ENCODE data around the gene MAPK13. TPM values are rescaled to one million over a fixed set of nuclear protein-coding genes. Genes with fewer than 3 reads are reported as not detected.

MAPK13 gene
- total and polyA plus RNA-seq, 2 donors: 5.6 to 7.9 TPM

- Histone ChIP-seq H3K4me1 (ENCODE audit: insufficient read depth) (no peaks in the 10 kb centered on the region), H3K36me3 (ENCODE audit: insufficient read depth) (no peaks in the 10 kb centered on the region), H3K4me3 (ENCODE audit: low read depth, low read length) (no peak overlapping the region), H3K27ac (ENCODE audit: low read depth) (no peak overlapping the region)
- 96% methylated on average over 2 of the region's 2 CpGs for WGBS
- no peak for DNase-seq (ENCODE audit: extremely low spot score)
Observed at GRCh38 chr6:36169023-36170007, 39.0 kb downstream of the MAPK13 start.

GRCh38 chr6:36170704-36171103, 40.4 kb downstream of the MAPK13 start:
- 98% methylated on average over 2 of the region's 2 CpGs for WGBS
- H3K4me3 ChIP-seq (ENCODE audit: low read depth, low read length): no peak overlapping the region
- no peak for DNase-seq (ENCODE audit: extremely low spot score)

GRCh38 chr6:36171573-36171972, 41.3 kb downstream of the MAPK13 start:
- Histone ChIP-seq H3K4me3 (ENCODE audit: low read depth, low read length) (no peak overlapping the region), H3K36me3 (ENCODE audit: insufficient read depth) (no peaks in the 10 kb centered on the region), H3K27ac (ENCODE audit: low read depth) (no peak overlapping the region), H3K4me1 (ENCODE audit: insufficient read depth) (no peaks in the 10 kb centered on the region)
- WGBS: 45% methylated on average over 2 of the region's 2 CpGs
- DNase-seq (ENCODE audit: extremely low spot score): no peak

More at GRCh38 chr6:36170704-36171103, 40.4 kb downstream of the MAPK13 start:
- Histone ChIP-seq H3K4me1 (ENCODE audit: insufficient read depth) (no peaks in the 10 kb centered on the region), H3K36me3 (ENCODE audit: insufficient read depth) (no peaks in the 10 kb centered on the region), H3K27ac (ENCODE audit: low read depth) (no peak overlapping the region)

GRCh38 chr6:36177166-36177565, 46.9 kb downstream of the MAPK13 start:
- no peaks in the 10 kb centered on the region for H3K36me3 ChIP-seq (ENCODE audit: insufficient read depth)
- no peak overlapping the region for H3K4me3 ChIP-seq (ENCODE audit: low read depth, low read length)
- no peaks in the 10 kb centered on the region for H3K4me1 ChIP-seq (ENCODE audit: insufficient read depth)
- H3K27ac ChIP-seq (ENCODE audit: low read depth): no peak overlapping the region
- DNase-seq (ENCODE audit: extremely low spot score): no peak

- no peak for DNase-seq (ENCODE audit: extremely low spot score)
- no peaks in the 10 kb centered on the region for H3K4me1 ChIP-seq (ENCODE audit: insufficient read depth)
- no peak overlapping the region for H3K27ac ChIP-seq (ENCODE audit: low read depth)
- H3K4me3 ChIP-seq (ENCODE audit: low read depth, low read length): no peak overlapping the region
- no peaks in the 10 kb centered on the region for H3K36me3 ChIP-seq (ENCODE audit: insufficient read depth)
Observed at GRCh38 chr6:36178544-36178943, 48.2 kb downstream of the MAPK13 start.

GRCh38 chr6:36180126-36180525, 49.8 kb downstream of the MAPK13 start:
- Histone ChIP-seq H3K27ac (ENCODE audit: low read depth) (no peak overlapping the region), H3K4me3 (ENCODE audit: low read depth, low read length) (no peak overlapping the region), H3K36me3 (ENCODE audit: insufficient read depth) (no peaks in the 10 kb centered on the region), H3K4me1 (ENCODE audit: insufficient read depth) (no peaks in the 10 kb centered on the region)
- 96% methylated on average over 1 of the region's 1 CpG for WGBS
- DNase-seq (ENCODE audit: extremely low spot score): no peak

- Histone ChIP-seq H3K27ac (ENCODE audit: low read depth) (no peak overlapping the region), H3K4me1 (ENCODE audit: insufficient read depth) (no peaks in the 10 kb centered on the region), H3K36me3 (ENCODE audit: insufficient read depth) (no peaks in the 10 kb centered on the region), H3K4me3 (ENCODE audit: low read depth, low read length) (no peak overlapping the region)
- no peak for DNase-seq (ENCODE audit: extremely low spot score)
Observed at GRCh38 chr6:36184311-36184710, 54.0 kb downstream of the MAPK13 start.

GRCh38 chr6:36186199-36186598, 55.9 kb downstream of the MAPK13 start:
- no peak for DNase-seq (ENCODE audit: extremely low spot score)
- WGBS: 90% methylated on average over 2 of the region's 2 CpGs
- H3K36me3 ChIP-seq (ENCODE audit: insufficient read depth): no peaks in the 10 kb centered on the region
- no peaks in the 10 kb centered on the region for H3K4me1 ChIP-seq (ENCODE audit: insufficient read depth)
- no peak overlapping the region for H3K27ac ChIP-seq (ENCODE audit: low read depth)
- no peak overlapping the region for H3K4me3 ChIP-seq (ENCODE audit: low read depth, low read length)

- WGBS: 81% methylated on average over 2 of the region's 2 CpGs
- Histone ChIP-seq H3K4me3 (ENCODE audit: low read depth, low read length) (no peak overlapping the region), H3K4me1 (ENCODE audit: insufficient read depth) (no peaks in the 10 kb centered on the region), H3K27ac (ENCODE audit: low read depth) (no peak overlapping the region), H3K36me3 (ENCODE audit: insufficient read depth) (no peaks in the 10 kb centered on the region)
- DNase-seq (ENCODE audit: extremely low spot score): no peak
Observed at GRCh38 chr6:36187446-36187845, 57.1 kb downstream of the MAPK13 start.

Other genes with a start within 250 kb of the MAPK13 start
- 57.8 TPM for gene SRPK1, start 209.4 kb upstream of the MAPK13 start, total RNA-seq
- 14.8 TPM for gene SRPK1, start 209.4 kb upstream of the MAPK13 start, polyA plus RNA-seq
- 0.11 TPM for gene SLC26A8, start 105.9 kb upstream of the MAPK13 start, total RNA-seq
- 0.09 TPM for gene SLC26A8, start 105.9 kb upstream of the MAPK13 start, polyA plus RNA-seq
- 84.1 TPM for gene MAPK14, start 102.7 kb upstream of the MAPK13 start, total RNA-seq
- gene MAPK14, start 102.7 kb upstream of the MAPK13 start, polyA plus RNA-seq: 48.8 TPM
- 15.3 TPM for gene BRPF3, start 66.2 kb downstream of the MAPK13 start, total RNA-seq
- 17.5 TPM for gene BRPF3, start 66.2 kb downstream of the MAPK13 start, polyA plus RNA-seq
- gene PNPLA1, start 139.5 kb downstream of the MAPK13 start, total RNA-seq: not detected
- 0.13 TPM for gene PNPLA1, start 139.5 kb downstream of the MAPK13 start, polyA plus RNA-seq
- gene BNIP5, start 206.4 kb downstream of the MAPK13 start, total RNA-seq: not detected
- gene BNIP5, start 206.4 kb downstream of the MAPK13 start, polyA plus RNA-seq: not detected

Measured in urinary bladder (tissue), 4 donors.